ENCODE data around the gene HSPB6. TPM values are rescaled to one million over a fixed set of nuclear protein-coding genes. Genes with fewer than 3 reads are reported as not detected.
A peak's percentile ranks its signal among the peaks of the same experiment; 100 is the strongest.

HSPB6 gene
- polyA plus RNA-seq, 1 donor = 853 TPM

DNA sequence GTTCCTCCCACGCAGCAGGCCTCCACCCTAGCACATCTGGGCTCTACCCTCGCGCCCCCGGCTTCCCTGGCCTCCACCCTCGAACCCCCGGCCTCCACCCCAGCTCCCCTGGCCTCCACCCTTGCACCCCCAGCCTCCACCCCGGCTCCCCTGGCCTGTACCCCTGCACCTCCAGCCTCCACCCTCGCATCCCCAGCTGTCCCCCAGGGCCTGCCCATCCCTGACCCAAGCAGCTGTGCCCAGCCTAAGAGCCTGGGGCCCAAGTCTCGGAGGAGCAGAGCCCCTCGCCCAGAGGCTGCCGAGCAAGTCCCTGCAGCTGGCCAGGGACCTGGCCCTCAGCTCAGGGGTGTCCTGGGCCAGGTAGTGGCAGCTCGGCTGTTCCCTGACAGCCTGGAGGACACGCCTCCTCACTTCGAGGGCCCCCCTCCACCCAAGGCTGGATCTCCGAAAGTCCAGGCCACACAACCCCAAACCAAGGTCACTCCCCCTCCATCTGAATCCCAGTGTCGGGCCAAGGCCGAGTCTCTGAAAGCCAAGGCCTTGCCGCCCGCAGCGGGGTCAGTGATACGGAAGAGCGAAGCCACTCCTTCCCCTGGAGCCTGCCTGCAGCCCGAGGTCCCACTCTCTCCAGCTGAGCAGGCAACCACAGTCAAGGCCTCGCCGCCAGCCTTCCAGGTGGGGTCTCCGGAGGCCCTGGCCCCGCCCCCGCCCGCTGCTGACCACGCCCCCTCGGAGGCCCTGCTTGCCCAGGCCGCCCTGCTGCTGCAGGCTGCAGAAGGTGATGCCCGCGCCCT lies 10.7 kb upstream of the HSPB6 start:
- DNase-seq (ENCODE audit: low read depth) = no peak

DNA sequence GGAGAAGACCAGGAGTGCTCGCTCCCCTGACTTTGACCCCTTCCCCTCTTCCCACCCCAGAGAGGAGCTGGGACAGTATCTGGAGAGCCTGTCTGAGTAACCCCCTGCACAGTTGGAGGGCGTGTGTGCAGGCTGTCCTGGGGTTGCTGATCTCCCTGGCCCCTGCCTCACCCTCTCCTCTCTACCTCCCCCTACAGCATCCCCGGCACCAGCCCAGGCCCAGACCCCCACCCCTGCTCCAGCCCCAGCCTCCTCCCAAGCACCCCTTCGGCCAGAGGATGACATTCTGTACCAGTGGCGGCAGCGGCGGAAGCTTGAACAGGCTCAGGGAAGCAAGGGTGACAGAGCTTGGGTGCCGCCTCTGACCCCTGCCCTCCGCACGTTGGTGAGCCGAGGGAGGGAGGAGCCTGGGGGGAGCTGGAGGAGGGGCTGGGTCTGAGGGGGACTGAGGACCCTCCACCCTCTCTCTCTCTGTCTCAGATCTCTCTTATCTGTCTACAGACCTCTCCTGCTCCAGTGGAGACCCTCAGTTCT lies 9.8 kb upstream of the HSPB6 start:
- no peak for DNase-seq (ENCODE audit: low read depth)

DNA sequence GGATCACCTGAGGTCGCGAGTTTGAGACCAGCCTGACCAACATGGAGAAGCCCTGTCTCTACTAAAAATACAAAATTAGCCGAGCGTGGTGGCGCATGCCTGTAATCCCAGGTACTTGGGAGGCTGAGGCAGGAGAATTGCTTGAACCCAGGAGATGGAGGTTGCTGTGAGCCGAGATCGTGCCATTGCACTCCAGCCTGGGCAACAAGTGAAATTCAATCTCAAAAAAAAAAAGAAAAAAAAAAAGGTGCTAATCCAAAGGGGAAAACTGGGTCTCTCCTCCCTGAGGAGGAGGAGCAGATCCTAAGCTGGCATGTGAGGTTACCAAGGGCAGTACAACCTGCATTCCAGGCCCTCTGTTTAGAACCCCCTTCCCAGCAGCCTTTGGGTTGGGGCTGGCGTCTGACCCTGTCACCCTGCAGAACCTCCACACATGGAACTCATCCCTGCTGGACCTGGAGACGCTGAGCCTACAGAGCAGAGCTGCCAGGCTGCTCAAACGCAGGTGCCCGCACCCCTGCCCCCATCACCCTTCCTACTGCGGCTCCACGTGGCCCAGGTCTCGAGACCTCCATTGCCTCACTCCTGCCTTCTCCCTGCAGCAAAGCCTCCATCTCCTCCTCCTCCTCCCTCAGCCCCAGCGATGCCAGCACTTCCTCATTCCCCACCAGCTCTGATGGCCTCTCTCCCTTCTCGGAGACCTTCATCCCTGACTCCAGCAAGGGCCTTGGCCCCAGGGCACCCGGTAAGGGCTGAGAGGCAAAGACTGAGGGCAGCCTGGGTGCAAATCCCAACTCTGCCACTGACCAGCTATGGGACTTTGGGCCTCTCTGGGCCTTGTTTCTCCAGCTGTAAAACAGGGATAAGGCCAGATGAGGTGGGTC lies 7.8 kb upstream of the HSPB6 start:
- no peak for DNase-seq (ENCODE audit: low read depth)

DNA sequence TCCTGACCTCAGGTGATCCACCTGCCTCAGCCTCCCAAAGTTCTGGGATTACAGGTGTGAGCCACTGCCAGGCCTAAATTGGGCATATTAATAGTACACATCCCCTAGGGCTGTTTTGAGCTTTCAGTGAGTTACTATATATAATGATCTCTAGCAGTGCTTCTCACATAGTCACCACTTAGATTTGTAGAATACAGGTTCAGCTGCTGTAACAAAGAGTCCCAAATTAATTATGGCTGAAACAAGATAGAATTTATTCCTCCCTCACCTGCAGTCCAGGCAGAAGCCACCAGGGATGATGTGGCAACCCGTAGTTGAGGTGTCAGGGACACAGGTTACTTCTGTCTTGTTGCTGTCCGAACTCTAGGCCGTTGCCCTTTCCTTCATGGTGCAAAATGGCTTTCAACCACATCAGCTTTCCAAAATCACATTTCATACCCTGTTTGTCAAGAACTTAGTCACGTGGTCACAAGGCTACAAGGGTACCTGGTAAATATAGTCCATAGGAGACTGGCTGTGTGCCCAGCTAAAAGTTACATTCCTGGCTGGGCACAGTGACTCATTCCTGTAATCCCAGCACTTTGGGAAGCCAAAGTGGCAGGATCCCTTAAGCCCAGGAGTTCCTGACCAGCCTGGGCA lies 4.0 kb upstream of the HSPB6 start:
- DNase-seq (ENCODE audit: low read depth) = no peak

DNA sequence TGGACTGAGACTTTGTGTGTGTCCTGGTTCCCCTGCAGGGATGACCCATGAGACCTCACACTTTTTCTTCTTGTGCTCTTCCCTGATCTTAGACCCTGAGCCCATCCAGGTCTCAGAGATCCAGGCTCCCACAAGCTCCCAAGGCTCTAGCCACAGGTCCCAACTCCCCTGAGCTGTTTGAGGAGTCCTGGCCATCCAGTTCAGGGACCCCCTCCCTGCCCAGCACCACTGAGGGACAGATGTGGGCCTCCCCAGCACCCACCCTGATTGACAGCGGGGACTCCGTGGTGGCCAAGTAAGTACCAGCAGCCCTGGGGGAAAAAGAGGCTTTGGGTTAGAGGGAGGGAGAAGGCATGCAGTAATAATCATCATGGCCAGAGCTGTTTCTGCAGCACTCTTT lies 2.9 kb upstream of the HSPB6 start:
- DNase-seq (ENCODE audit: low read depth) = no peak

DNA sequence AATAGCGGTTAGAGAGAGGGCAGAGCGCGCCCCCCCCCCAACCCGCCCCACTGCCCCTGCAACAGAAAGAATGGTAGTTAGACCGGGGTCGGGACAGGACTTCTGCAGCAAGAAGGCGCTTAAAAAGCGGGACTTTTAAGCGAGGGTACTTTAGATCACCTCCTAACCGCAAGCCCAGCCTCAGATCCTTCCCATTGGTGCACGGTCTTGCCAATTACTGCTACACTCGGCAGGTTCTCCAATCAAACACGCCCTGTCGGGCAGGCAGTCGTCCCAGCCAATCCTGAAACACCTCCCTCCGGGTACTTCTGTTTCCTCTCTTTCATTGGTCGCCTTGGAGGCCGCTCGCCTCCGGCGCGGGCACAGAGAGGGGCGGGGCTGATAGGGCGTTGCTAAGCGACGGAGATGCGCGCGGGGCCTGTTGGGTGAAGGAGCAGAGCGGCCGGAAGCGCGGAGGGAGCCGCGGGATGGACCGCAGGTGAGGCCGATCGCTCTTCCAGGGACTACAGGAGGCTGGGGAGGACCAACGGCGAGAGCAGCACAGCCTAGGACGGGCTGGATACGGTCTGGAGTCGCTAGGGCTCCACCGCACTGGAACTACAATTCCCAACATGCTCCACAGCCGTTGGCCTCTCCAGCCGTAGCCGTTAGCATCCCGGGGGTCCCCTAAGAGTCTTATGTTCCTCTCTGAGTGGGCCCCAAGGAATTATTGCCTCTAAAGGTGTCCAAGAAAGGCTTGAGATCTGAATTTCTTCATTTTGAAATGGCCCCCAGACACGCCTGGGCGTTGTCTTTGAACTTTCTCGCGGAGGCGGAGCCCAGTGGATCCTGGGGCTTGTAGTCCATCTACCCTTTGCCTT lies 1.1 kb upstream of the HSPB6 start, which contains the start of gene PROSER3:
Gene PROSER3 (plus strand): TSS at position 428 of the 860 bp plus-strand sequence. CDS start 40 bp downstream, at position 468.
- DNase-seq (ENCODE audit: low read depth) = peak; percentile 100

DNA sequence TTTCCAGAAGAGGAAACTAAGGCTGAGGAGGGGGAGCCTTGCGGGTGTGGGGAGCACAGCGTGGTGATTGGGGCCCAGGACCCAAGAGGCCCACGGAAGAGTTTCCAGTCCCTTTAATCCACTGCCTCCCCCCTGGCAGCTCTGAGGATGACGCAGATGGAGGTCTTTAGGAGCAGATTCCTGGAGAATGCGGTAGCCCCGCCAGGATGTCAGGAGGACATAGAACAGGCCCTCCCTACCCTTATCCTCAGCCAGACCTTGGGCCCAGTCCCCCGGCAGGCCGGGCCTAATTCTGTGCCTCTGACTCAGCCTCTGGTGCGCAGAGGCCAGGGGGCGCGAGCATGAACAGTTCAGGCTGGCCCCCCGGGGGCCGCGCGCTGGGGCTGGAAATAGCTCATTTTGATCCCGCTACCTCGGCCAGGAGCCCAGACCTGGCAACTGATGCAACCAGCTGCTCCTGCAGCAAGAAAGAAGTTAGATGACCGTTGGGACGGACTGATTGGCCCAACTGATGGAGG lies 461 bp upstream of the HSPB6 start:
- DNase-seq (ENCODE audit: low read depth) = peak; percentile 91

DNA sequence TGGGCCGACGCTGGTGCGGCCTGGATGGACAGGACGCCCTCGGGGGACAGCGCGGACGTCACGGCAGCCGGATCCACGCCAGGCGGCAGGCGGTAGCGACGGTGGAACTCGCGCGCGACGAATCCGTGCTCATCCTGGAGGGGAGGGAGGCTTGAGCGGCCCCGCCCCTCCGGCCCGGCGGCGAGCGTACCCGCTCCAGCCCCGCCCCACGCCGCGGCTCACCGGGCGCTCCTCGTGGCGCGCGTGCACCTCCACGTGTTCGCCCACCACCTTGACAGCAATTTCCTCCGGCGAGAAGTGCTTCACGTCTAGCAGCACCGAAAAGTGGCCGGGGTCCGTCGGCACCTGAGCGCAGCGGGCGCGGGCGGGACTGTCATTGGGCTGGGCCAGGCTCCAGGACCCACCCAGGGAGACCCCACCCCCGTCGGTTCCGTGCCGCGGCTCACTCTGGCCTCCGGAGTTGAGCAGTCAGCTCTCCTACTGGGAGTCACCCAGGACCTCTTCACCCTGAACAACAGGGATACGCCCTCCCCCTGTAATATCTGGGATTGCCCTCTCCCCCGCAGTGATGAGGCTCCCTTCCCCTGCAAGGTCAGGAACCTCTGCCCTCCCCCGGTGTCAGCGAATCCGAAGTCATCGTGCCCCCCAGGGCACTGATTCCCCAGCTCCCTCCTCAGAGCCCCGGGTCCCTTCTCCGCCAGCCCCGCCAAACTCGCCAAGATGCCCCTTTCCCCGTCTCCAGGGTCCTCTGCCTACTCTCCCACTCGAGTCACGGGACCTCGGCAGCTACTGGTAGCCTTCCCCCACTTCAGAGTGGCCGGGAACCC lies 1.1 kb downstream of the HSPB6 start:
- DNase-seq (ENCODE audit: low read depth) = no peak

DNA sequence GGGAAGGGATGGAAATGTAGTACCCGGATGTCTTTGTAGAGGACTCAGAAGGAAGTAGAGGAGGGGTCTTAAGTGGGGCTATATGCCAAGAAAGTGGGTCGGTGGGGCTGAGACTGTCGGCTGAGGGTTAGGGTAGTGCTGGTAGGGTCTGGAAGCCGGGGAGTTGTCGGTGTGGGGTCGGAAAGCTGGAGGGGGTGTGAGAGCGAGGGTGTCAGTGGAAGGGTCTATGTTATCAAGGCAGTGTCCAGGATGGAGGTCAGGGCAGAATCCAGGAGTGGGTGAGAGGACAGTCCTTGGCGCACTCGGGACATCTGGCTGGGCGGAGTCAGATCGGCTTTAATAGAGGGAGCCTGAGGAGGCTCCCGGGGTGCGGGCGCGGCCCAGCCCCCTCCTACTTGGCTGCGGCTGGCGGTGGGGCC lies 1.7 kb downstream of the HSPB6 start:
- no peak for DNase-seq (ENCODE audit: low read depth)

DNA sequence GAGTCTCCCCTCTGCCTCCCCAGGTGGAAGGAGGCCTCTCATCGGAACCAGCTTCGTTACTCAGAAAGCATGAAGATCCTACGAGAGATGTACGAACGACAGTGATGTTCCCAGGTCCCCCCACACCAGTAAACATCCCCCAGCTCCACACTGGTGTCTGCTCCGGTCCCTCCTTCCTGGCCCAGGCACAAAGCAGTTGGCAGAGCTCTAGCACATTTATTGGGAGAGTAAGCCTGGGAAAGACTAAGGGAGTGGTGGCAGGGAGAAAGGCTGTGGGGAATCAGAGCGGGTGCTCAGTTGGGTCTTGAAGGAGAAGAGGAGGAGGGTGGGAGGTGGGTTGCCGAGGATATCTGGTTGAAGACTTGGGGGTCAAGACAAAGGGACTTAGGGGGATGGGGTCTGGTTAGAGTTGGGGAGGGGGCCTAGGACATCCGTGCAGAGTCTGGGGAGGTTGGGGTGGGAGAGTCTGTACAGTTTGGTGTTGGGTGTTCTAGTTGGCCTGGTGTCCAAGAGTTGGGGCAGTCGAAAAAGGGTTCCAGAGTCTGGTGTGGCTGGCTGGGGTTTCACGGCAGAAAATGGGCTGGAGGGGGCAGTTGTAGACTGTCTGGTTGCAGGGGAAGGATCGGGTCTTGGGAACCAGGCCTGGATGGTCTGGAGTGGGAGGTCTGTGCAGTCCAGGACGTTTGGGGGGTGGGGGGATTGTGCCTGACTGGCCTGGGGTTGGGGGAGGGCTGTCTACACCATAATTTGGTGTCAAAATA lies 2.3 kb downstream of the HSPB6 start:
- DNase-seq (ENCODE audit: low read depth) = no peak

DNA sequence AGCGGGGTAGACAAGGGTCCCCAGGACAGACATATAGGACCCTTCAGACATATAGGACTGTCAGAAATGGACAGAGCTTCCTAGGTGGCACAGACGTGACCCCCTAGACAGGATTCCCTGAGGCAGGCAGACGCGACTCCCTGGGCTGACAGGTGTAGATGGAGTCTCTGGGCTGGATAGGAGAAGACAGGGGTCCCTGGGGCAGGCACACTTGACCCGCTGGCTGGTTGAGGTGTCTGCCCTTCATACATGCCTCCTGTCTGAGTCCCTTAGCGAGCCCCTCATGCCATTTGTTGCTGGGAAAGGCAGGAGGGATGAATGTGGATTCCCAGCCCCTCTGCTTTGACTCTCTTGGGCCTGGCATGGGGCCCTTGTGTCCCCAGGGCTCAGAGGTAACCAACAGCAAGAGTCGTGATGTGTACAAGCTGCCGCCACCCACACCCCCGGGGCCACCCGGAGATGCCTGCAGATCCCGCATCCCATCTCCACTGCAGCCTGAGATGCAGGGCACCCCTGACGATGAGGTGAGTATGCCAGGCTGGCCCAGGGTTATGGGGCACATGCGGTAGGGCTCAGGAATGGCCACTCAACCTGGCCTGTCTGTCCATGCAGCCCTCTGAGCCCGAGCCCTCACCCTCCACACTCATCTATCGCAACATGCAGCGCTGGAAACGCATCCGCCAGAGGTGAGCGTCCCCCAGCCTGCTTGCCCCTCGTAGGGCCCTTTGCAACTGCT lies 3.0 kb downstream of the HSPB6 start:
- no peak for DNase-seq (ENCODE audit: low read depth)

DNA sequence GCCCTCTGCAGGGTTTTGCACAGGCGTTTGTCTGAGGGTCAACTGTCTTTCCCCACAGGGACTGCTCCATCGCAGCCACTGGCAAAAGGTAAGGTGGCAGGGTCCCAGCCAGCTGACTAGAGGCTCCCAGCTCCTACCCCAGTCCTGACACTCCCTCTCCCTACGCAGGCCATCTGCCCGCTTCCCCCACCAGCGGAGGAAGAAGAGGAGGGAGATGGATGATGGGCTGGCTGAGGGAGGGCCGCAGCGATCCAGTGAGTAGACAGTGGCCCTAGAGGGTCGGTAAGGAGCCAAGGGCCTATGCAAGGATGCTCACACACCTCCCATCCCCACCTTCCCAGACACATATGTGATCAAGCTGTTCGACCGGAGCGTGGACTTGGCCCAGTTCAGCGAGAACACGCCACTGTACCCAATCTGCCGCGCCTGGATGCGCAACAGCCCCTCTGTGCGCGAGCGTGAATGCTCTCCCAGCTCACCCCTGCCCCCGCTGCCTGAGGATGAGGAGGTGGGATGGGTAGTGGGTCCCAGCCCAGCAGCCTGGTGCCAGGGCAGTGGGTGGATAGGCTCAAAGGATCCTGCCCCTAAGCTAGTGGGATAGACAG lies 4.0 kb downstream of the HSPB6 start:
- DNase-seq (ENCODE audit: low read depth) = no peak

DNA sequence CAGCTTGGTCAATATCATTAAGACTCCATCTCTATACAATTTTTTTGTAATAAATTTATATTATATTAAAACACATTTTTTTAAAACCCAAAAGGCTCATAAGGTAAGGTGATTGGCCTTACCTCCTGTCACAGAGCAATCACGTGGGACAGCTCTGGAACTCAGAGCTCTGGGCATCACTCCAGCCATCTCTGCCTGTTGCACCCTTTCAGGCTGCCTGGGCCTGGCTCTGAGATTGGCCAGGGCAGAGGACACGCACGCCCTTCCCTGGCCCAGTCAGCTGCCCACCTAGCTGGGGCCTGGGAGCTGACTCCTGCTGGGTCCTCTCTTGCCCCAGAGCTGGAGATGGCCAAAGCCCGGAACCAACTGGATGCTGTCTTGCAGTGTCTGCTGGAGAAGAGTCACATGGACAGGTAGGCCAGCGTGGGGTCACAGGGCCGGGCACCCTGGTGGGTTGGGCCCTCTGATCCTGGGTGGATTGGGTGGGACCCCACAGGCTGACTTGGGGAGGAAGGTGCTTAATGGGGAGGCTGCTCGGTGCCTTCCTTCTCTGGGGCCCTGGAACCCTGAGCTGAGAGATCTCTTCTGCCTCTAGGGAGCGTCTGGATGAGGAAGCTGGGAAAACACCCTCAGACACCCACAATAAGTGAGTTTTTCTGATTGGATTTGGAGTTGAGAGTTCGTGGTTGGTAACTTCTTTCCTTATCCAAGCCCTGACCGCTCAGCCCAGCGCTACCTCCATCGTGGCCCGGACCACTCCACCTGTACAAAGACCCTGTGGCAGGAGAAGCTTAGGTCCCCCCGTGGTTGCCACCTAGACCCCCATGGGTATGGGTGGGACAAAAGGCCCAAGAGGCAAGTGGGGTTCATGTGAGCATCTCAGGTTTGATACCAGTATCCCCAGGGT lies 4.7 kb downstream of the HSPB6 start:
- no peak for DNase-seq (ENCODE audit: low read depth)

DNA sequence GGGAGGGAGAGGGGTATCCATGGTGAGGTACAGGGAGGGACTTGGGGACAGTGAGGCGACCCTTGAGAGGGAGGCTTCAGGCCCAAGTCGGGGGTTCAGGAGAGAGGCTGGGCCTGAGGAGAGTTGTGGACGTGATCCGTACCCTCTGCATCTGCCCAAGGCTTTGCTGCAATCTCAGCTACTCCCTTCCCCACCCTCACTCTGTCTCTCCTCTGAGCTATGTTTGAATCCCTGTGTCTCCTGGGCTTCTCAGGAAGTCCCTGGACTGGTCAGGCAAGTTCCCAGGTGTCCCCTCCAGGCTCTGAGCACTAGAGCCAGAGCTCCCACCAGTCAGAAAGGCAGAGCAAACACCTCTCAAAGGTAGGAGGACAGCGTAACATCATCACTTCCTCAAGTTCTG lies 6.7 kb downstream of the HSPB6 start:
- no peak for DNase-seq (ENCODE audit: low read depth)

DNA sequence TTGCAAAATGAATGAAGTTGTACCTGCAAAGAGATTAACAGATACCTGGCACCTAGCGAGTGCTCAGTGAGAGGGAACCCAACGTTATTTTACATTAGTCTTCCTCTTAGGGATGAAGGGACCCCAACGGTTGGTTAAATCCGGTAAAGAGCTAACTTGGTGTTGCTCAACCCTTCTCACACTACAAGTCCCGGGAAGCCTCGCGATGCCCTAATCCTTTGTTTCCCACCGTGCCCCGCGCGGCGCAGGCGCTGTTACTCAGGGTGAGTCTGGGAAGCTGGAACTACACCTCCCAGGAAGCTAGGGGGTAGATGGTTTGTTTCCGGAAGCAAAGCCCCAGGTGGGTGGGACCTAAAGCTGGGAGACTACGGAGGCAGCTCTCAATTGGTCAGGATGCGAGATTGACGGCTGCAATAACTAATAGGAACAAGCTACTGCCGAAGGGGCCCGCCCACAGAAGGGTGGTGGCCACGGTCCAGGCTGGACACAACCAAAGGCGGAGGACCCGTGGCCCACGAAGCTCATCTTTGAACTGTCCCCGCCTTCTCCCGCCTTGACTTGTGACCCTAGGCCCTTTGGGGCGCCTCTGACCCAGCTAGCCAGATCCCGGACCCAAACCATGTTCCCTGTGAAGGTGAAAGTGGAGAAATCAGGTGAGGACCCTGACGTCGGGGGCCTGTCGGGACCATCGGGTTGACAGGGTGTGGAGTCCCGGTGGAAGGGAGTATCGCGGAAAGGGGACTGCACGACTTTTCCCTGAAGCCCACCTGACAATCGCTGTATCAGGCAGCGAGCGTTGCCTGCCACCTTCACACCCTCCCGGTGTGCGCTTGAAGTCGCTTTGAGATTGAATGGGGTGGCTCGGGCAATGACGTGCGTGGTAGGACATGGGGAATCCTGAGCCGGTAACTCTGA lies 8.5 kb downstream of the HSPB6 start, which contains the start of gene LIN37:
Gene LIN37 (plus strand): TSS at position 471 of the 915 bp plus-strand sequence. CDS start 149 bp downstream, at position 620.
- peak; percentile 99 for DNase-seq (ENCODE audit: low read depth)

DNA sequence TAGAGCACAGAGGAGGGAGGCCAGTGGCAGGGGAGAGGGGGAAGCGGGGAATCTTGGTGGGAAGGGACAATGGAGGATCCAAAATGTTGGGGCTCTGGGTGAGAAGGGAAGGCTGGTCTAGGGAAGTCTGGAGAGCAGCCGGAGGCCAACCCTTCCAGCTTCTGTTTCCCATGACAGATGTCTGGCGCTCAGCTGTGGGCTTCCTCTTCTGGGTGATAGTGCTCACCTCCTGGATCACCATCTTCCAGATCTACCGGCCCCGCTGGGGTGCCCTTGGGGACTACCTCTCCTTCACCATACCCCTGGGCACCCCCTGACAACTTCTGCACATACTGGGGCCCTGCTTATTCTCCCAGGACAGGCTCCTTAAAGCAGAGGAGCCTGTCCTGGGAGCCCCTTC lies 10.3 kb downstream of the HSPB6 start:
- no peak for DNase-seq (ENCODE audit: low read depth)
